ELR (cell line): ENCODE data around the gene DTWD2.
A peak's percentile ranks its signal among the peaks of the same experiment; 100 is the strongest.
"Not testable (repeated sequence)": the region's sequence is repeated elsewhere in the genome, so short reads cannot be mapped to it uniquely, and the experiment has no call there.

Source experiments
- DNase-seq: peaks from one replicate; pipeline ENCODE4 v3.0.0-alpha.2; 2015; ENCODE audit warnings: low read depth

The DTWD2 gene

DNA sequence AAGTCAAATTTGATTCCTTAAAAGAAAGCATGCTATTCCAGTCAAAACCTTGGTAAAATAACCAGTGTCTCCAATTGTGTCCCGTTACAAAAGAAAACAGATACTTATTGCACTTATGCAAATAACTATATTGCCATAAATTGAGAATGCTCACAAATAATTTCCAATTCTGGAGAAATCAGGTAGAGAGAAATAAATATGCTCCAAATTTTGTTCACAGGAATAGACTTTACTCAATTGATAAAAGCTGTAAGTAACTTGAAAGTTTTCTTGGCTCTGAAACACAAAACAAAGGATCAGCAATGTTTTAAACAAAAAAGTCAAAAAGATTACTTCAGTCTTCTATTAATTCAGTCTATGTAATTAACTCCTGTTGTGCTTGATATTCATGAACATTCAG is 7.8 kb upstream of the DTWD2 start:
- DNase-seq: no peak

- no peak for DNase-seq
Measured at GRCh38 chr5:118994595-118994994, 6.2 kb upstream of the DTWD2 start.

DNA sequence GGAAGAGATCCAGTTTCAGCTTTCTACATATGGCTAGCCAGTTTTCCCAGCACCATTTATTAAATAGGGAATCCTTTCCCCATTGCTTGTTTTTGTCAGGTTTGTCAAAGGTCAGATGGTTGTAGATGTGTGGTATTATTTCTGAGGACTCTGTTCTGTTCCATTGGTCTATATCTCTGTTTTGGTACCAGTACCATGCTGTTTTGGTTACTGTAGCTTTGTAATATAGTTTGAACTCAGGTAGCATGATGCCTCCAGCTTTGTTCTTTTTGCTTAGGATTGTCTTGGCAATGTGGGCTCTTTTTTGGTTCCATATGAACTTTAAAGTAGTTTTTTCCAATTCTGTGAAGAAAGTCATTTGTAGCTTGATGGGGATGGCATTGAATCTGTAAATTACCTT is 4.8 kb upstream of the DTWD2 start:
- DNase-seq: not testable (repeated sequence)

DNA sequence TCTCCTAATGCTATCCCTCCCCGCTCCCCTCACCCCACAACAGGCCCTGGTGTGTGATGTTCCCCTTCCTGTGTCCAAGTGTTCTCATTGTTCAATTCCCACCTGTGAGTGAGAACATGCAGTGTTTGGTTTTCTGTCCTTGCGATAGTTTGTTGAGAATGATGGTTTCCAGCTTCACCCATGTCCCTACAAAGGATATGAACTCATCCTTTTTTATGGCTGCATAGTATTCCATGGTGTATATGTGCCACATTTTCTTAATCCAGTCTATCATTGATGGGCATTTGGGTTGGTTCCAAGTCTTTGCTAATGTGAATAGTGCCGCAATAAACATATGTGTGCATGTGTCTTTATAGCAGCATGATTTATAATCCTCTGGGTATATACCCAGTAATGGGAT is 3.7 kb upstream of the DTWD2 start:
- DNase-seq: not testable (repeated sequence)

- DNase-seq: no peak
Measured at GRCh38 chr5:118990582-118990981, 2.2 kb upstream of the DTWD2 start.

GRCh38 chr5:118989816-118990215 is 1.5 kb upstream of the DTWD2 start:
- DNase-seq: no peak

- DNase-seq: no peak
Measured at GRCh38 chr5:118988866-118989180, 476 bp upstream of the DTWD2 start.

DNA sequence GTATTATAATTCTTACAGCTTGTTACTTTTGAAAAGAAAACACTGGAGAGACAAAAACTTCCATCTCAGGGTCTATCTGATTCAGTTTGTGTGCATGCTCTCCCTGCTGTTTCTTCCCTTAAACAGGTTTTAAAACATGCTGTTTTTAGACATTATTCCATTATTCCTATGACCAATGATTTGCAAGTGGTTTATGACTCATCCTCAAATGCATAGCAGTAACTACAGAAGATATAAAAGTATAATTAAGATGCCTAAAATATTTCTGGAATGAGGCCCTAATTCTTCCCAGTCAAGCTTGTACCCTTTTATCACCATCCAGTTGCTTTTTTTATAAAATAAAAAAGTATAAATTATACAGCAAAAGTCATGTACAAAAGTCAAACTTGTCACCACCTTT is 3.7 kb downstream of the DTWD2 start:
- DNase-seq: peak; percentile 54

GRCh38 chr5:118981783-118982182 is 6.6 kb downstream of the DTWD2 start:
- DNase-seq: no peak

DNA sequence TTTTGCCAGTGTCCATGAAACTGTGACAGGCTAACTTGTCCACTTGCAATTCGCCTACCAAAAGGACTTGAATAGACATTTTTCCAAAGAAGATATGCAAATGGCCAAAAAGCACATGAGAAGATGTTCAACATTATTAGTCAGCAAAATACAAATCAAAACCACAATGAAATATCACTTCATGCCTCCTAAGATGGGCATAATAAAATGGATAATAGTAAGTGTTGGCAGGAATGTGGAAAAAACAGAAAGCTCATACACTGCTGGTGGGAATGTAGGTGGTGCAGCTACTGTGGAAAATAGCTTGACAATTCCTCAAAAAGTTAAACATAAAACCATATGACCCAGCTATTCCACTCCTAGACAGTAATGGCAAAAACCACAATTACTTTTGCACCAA is 7.9 kb downstream of the DTWD2 start:
- no peak for DNase-seq

DNA sequence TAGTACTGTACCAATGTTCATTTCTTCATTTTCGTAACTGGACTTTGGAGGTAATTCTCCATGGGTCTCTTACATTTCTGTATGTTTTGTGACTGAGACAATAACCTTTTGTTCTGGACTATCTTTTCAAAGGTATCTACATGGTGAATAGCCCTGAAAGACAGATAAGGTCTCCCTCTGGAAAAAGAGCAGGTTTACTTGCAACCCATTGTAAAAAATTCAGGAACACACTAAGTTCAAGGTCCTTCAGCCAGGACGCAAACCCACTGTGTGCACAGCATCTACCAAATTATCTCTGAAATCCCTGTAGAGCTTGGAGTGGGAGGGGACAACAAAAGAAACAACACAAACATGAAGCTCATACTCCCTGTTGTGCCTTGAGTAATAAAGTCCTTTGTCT is 8.3 kb downstream of the DTWD2 start:
- DNase-seq: no peak

DNA sequence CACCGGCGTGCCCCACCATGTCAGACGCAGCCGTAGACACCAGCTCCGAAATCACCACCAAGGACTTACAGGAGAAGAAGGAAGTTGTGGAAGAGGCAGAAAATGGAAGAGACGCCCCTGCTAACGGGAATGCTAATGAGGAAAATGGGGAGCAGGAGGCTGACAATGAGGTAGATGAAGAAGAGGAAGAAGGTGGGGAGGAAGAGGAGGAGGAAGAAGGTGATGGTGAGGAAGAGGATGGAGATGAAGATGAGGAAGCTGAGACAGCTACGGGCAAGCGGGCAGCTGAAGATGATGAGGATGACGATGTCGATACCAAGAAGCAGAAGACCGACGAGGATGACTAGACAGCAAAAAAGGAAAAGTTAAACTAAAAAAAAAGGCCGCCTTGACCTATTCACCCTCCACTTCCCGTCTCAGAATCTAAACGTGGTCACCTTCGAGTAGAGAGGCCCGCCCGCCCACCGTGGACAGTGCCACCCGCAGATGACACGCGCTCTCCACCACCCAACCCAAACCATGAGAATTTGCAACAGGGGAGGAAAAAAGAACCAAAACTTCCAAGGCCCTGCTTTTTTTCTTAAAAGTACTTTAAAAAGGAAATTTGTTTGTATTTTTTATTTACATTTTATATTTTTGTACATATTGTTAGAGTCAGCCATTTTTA is 14.4 kb downstream of the DTWD2 start:
- not testable (repeated sequence) for DNase-seq

- no peak for DNase-seq
Measured at GRCh38 chr5:118968925-118969375, 19.4 kb downstream of the DTWD2 start.

DNA sequence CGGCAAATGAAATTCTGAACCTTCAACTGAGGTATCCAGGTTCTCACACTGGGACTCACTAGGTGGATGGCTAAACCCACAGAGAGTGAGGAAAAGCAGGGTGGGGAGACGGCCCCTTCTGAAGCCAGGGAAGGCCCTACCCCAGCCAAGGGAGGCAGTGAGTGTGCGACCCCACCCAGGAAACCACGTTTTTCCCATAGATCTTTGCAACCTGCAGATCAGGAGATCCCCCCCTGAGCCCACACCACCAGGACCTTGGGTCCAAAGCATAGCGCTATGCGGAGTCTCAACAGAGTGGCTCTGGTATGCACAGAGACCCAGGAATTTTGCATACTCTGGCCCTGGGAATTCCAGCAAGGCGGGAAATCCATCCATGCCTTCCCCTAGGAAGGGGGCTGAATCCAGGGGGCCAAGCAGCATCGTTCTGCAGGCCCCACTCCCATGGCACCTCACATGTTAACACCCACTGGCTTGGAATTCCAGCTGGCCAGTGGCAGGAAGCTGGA is 19.9 kb downstream of the DTWD2 start:
- no peak for DNase-seq

- DNase-seq: no peak
Measured at GRCh38 chr5:118967059-118967508, 21.3 kb downstream of the DTWD2 start.

GRCh38 chr5:118965890-118966289 is 22.5 kb downstream of the DTWD2 start:
- no peak for DNase-seq

DNA sequence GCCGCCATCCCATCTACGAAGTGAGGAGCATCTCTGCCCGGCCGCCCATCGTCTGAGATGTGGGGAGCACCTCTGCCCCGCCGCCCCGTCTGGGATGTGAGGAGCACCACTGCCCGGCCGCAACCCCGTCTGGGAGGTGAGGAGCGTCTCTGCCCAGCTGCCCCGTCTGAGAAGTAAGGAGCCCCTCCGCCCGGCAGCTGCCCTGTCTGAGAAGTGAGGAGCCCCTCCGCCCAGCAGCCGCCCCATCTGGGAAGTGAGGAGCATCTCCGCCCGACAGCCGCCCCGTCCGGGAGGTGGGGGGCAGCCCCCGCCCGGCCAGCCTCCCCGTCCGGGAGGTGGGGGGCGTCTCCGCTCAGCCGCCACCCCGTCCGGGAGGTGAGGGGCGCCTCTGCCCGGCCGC is 23.4 kb downstream of the DTWD2 start:
- not testable (repeated sequence) for DNase-seq

DNA sequence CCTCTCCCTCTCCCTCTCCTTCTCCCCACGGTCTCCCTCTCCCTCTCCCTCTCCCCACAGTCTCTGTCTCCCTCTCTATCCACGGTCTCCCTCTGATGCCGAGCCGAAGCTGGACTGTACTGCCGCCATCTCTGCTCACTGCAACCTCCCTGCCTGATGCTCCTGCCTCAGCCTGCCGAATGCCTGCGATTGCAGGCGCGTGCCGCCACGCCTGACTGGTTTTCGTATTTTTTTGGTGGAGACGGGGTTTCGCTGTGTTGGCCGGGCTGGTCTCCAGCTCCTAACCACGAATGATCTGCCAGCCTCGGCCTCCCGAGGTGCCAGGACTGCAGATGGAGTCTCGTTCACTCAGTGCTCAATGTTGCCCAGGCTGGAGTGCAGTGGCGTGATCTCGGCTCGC is 24.0 kb downstream of the DTWD2 start:
- DNase-seq: not testable (repeated sequence)

DNA sequence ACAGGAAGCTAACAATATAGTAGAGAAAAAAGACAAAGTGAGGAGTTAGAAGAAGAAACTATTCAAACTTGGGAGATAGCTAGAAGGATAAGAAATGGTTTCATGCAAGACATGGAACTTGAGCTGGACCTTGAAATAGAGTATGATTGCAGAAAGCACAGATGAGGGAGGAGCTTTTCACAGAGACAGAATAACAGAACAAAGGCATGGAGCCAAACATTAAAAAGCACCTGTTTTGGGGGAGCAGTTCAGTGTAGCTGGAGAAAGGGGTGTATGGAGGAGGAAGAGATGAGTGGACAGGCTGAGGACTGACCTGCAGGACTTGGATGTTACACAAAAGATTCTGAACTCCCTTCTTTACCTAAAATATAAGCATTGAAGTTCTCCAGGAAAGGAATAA is 25.2 kb downstream of the DTWD2 start:
- no peak for DNase-seq

- DNase-seq: no peak
Measured at GRCh38 chr5:118960557-118960956, 27.8 kb downstream of the DTWD2 start.

DNA sequence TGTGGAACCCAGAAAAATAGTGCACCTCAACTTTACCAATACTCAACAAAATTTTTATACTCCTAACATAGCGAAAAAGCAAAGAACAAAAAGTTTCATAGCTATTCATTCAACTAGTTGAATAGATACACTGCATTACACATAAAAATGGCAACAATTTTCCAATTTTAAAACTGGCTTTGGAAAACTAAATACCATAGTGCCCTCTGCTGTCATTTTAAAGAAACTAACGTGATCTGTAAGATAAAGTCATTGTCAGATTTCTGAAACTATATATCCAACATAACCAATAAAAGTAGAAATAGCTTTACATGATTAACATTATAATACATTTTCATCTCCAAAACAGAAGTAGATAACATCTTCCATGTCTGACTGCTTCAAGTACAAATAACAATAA is 31.6 kb downstream of the DTWD2 start:
- peak; percentile 46 for DNase-seq

GRCh38 chr5:118953652-118954005 is 34.7 kb downstream of the DTWD2 start:
- no peak for DNase-seq

- DNase-seq: peak; percentile 1
Measured at GRCh38 chr5:118952992-118953651, 35.2 kb downstream of the DTWD2 start.

GRCh38 chr5:118952306-118952705 is 36.0 kb downstream of the DTWD2 start:
- DNase-seq: not testable (repeated sequence)
